GM23338 (cell line): Measurements from ENCODE around the gene IRAK1.

Experiments
- CREB1 ChIP-seq: fragments of 250-450 bp; sonication (Bioruptor Pico); IDR thresholded peaks from 2 replicates; pipeline ENCODE4 v1.5.0; 2020; ENCODE audit warnings: low read depth, mild to moderate bottlenecking, moderate library complexity
- EZH2 ChIP-seq: fragments of 200-600 bp; sonication (generic); IDR thresholded peaks from one replicate; pipeline ENCODE4 v1.8.0; 2017; ENCODE audit warnings: antibody characterized with exemption, mild to moderate bottlenecking, low read depth; ENCODE audit not compliant: unreplicated experiment
- EZH2phosphoT487 ChIP-seq: fragments of 200-600 bp; sonication (generic); IDR thresholded peaks from one replicate; pipeline ENCODE4 v1.8.1; 2018; ENCODE audit warnings: antibody characterized with exemption; ENCODE audit not compliant: unreplicated experiment
- JUNB ChIP-seq: IDR thresholded peaks from one replicate; pipeline ENCODE4 v1.6.1; 2016; ENCODE audit warnings: antibody characterized with exemption; ENCODE audit not compliant: unreplicated experiment
- NANOG ChIP-seq: IDR thresholded peaks from 2 replicates; pipeline ENCODE4 v1.6.1; 2016; ENCODE audit warnings: antibody characterized with exemption, borderline replicate concordance
- POLR2AphosphoS5 ChIP-seq: IDR thresholded peaks from 2 replicates; pipeline ENCODE4 v1.6.1; 2016; ENCODE audit warnings: antibody characterized with exemption, low read depth
- STAT1 ChIP-seq: IDR thresholded peaks from one replicate; pipeline ENCODE4 v1.6.1; 2016; ENCODE audit warnings: antibody characterized with exemption; ENCODE audit not compliant: unreplicated experiment
- ZNF114 ChIP-seq: fragments of 250-450 bp; sonication (Bioruptor Pico); IDR thresholded peaks from 2 replicates; pipeline ENCODE4 v1.5.0; 2020; ENCODE audit warnings: mild to moderate bottlenecking, moderate library complexity
- ZNF331 ChIP-seq: fragments of 250-450 bp; sonication (Bioruptor Pico); IDR thresholded peaks from 2 replicates; pipeline ENCODE4 v1.5.0; 2020; ENCODE audit warnings: low read depth, mild to moderate bottlenecking, moderate library complexity
- TF ChIP-seq, protein P1 (sequence below), 2 experiments: fragments of 200-600 bp in 1 of 2; sonication (generic) in 1 of 2; conservative IDR thresholded peaks; 2 replicates each; pipeline versions ENCODE4 v1.5.1 to v1.6.1; 2016 to 2017; ENCODE audit warnings: antibody characterized with exemption in 2 of 2, low read depth in 2 of 2, mild to moderate bottlenecking in 2 of 2, moderate library complexity in 1 of 2
- TF ChIP-seq, protein P2 (sequence below): IDR thresholded peaks from one replicate; pipeline ENCODE4 v1.6.1; 2018; ENCODE audit warnings: antibody characterized with exemption; ENCODE audit not compliant: unreplicated experiment
- TF ChIP-seq, protein P3 (sequence below): IDR thresholded peaks from 2 replicates; pipeline ENCODE4 v1.6.1; 2016; ENCODE audit warnings: antibody characterized with exemption

DNA sequence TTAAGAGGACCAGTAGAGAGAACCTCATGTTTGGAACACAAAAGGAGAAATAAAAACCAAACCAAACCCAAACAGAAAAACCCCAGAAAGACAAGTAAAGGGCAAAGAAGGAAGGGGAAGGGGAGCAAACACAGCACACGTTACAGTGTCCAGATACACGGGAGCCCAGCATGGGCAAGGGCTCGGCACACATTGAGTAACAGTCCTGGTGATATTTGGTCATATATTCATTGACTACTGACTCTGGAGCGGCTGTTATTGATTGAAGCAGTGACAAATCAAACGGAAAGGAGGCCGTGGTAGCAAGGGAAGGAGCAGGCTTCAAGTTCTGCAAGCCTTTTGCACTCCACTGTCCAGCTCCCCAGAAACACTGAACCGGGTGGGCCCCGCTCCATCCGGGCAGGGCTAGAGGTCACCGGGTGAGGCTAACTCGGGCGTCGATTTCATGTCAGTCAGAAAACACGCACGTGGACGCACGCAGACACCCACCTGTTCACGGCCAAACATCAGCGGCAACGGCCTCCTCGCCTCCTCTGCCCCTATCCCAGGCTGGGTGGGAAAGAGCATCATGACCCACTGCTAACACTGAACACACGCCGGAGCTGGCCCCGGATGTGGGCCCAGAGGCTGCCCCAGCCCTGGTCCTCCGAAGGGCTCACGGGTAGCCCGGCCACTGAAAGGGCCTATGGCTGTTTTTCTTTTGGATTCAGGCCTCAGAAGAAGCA, 3.7 kb upstream of the IRAK1 start:
- TF ChIP-seq, protein P1, sequence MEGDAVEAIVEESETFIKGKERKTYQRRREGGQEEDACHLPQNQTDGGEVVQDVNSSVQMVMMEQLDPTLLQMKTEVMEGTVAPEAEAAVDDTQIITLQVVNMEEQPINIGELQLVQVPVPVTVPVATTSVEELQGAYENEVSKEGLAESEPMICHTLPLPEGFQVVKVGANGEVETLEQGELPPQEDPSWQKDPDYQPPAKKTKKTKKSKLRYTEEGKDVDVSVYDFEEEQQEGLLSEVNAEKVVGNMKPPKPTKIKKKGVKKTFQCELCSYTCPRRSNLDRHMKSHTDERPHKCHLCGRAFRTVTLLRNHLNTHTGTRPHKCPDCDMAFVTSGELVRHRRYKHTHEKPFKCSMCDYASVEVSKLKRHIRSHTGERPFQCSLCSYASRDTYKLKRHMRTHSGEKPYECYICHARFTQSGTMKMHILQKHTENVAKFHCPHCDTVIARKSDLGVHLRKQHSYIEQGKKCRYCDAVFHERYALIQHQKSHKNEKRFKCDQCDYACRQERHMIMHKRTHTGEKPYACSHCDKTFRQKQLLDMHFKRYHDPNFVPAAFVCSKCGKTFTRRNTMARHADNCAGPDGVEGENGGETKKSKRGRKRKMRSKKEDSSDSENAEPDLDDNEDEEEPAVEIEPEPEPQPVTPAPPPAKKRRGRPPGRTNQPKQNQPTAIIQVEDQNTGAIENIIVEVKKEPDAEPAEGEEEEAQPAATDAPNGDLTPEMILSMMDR (conservative IDR thresholded peaks at IDR 0.05; ENCODE audit: low read depth in 2 of 2), result no peak
- no peak for TF ChIP-seq JUNB
- TF ChIP-seq POLR2AphosphoS5, result no peak
- TF ChIP-seq CREB1, result no peak
- no peak for TF ChIP-seq ZNF114
- no peak for TF ChIP-seq EZH2phosphoT487
- TF ChIP-seq EZH2, result no peak
- TF ChIP-seq, protein P2, sequence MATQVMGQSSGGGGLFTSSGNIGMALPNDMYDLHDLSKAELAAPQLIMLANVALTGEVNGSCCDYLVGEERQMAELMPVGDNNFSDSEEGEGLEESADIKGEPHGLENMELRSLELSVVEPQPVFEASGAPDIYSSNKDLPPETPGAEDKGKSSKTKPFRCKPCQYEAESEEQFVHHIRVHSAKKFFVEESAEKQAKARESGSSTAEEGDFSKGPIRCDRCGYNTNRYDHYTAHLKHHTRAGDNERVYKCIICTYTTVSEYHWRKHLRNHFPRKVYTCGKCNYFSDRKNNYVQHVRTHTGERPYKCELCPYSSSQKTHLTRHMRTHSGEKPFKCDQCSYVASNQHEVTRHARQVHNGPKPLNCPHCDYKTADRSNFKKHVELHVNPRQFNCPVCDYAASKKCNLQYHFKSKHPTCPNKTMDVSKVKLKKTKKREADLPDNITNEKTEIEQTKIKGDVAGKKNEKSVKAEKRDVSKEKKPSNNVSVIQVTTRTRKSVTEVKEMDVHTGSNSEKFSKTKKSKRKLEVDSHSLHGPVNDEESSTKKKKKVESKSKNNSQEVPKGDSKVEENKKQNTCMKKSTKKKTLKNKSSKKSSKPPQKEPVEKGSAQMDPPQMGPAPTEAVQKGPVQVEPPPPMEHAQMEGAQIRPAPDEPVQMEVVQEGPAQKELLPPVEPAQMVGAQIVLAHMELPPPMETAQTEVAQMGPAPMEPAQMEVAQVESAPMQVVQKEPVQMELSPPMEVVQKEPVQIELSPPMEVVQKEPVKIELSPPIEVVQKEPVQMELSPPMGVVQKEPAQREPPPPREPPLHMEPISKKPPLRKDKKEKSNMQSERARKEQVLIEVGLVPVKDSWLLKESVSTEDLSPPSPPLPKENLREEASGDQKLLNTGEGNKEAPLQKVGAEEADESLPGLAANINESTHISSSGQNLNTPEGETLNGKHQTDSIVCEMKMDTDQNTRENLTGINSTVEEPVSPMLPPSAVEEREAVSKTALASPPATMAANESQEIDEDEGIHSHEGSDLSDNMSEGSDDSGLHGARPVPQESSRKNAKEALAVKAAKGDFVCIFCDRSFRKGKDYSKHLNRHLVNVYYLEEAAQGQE, result no peak
- TF ChIP-seq STAT1, result no peak
- TF ChIP-seq, protein P3, sequence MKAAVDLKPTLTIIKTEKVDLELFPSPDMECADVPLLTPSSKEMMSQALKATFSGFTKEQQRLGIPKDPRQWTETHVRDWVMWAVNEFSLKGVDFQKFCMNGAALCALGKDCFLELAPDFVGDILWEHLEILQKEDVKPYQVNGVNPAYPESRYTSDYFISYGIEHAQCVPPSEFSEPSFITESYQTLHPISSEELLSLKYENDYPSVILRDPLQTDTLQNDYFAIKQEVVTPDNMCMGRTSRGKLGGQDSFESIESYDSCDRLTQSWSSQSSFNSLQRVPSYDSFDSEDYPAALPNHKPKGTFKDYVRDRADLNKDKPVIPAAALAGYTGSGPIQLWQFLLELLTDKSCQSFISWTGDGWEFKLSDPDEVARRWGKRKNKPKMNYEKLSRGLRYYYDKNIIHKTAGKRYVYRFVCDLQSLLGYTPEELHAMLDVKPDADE, result no peak
- no peak for TF ChIP-seq ZNF331
- TF ChIP-seq NANOG, result no peak
